MCF 10A (cell line): ENCODE measurements around the gene BNIP5. TPM values are rescaled to one million over a fixed set of nuclear protein-coding genes. Genes with fewer than 3 reads are reported as not detected.

Experiments
- BruUV-seq: library from RNA; stranded (reverse); fragments of 400-500 nt; replicated peaks from 2 replicates; lab custom pipeline; 2021; lab: Mats Ljungman, UMichigan
- CTCF ChIA-PET: fragments of 300-600 bp; sonication (Branson Sonifier 250); formaldehyde crosslinking; extraction: SDS; loops from one replicate; lab custom pipeline; 2021; ENCODE audit warnings: antibody characterized with exemption, inconsistent platforms; lab: Yijun Ruan, JAX
- POLR2A ChIA-PET: fragments of 300-600, 350-650 bp; sonication (Branson Sonifier 250); formaldehyde crosslinking; extraction: SDS; loops from one replicate; lab custom pipeline; 2020; ENCODE audit warnings: antibody characterized with exemption, inconsistent platforms; lab: Yijun Ruan, JAX
- DNase-seq: peaks from one replicate; pipeline ENCODE4 v3.0.0-alpha.2; 2018; ENCODE audit not compliant: unreplicated experiment
- H3K27ac Mint-ChIP-seq: one replicate; pipeline ENCODE4 v1.8.0; 2022; ENCODE audit warnings: mild to moderate bottlenecking, low read depth, mixed read lengths; ENCODE audit not compliant: unreplicated experiment
- H3K27me3 Mint-ChIP-seq: one replicate; pipeline ENCODE4 v1.8.0; 2022; ENCODE audit warnings: mixed read lengths; ENCODE audit not compliant: insufficient read depth, unreplicated experiment
- H3K36me3 Mint-ChIP-seq: one replicate; pipeline ENCODE4 v1.8.0; 2022; ENCODE audit warnings: mild to moderate bottlenecking, moderate library complexity, mixed read lengths; ENCODE audit not compliant: insufficient read depth, unreplicated experiment
- H3K4me1 Mint-ChIP-seq: one replicate; pipeline ENCODE4 v1.8.0; 2022; ENCODE audit warnings: mixed read lengths; ENCODE audit not compliant: insufficient read depth, unreplicated experiment
- H3K4me3 Mint-ChIP-seq: one replicate; pipeline ENCODE4 v1.8.0; 2022; ENCODE audit warnings: mild to moderate bottlenecking, moderate library complexity, mixed read lengths; ENCODE audit not compliant: unreplicated experiment
- H3K9me3 Mint-ChIP-seq: one replicate; pipeline ENCODE4 v1.8.0; 2022; ENCODE audit warnings: mixed read lengths; ENCODE audit not compliant: unreplicated experiment
- intact Hi-C: fragments of 100-400 bp; cut with micrococcal nuclease; formaldehyde crosslinking; loops from 2 replicates; pipeline ENCODE4 v1.14.1; 2022
- total RNA-seq: library from RNA; stranded (reverse); gene quantifications from 2 replicates; pipeline ENCODE4 v1.2.3, GENCODE V29; 2022
- TF ChIP-seq, protein P1 (sequence below): fragments of 200-600 bp; IDR thresholded peaks from one replicate; pipeline ENCODE4 v1.8.0; 2022; ENCODE audit warnings: antibody characterized with exemption, mild to moderate bottlenecking; ENCODE audit not compliant: unreplicated experiment

BNIP5 gene
- total RNA-seq, 1 experiment from 2014 or later, result not detected

DNA sequence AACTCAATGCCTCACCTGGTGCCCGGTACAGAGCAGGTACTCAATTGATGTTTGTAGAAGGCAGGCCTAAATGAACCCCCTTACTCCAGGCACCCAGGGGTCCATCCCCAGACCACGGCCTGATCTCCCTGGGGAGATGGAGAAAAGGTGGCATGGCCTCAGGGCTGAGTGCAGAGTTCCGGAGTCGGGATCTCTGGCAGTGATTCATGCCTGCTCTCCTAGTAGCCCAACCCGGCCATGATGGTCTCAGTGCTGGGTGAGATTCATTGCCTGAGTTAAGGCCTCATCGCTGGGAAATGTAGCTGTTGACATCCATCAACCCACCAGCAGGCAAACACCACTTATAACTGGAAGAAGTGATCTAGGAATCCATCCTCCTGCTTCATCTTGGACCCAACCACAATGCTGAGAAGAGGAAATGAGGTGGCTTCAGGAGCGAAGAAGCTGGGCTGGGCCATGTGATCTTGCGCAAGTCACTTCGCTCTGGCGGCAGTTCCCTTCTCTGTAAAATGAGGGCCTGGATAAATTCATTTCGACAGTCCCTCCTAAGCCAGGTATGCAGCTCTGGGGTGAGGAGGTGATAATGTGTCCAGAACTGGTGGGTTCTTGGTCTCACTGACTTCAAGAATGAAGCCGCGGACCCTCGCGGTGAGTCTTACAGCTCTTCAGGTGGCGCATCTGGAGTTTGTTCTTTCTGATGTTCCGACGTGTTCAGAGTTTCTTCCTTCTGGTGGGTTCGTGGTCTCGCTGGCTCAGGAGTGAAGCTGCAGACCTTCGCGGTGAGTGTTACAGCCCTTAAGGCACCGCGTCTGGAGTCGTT is 26.1 kb upstream of the BNIP5 start:
- no peaks in the 10 kb centered on the region for H3K9me3 Mint-ChIP-seq
- intact Hi-C loops, result no loop called here
- TF ChIP-seq, protein P1, sequence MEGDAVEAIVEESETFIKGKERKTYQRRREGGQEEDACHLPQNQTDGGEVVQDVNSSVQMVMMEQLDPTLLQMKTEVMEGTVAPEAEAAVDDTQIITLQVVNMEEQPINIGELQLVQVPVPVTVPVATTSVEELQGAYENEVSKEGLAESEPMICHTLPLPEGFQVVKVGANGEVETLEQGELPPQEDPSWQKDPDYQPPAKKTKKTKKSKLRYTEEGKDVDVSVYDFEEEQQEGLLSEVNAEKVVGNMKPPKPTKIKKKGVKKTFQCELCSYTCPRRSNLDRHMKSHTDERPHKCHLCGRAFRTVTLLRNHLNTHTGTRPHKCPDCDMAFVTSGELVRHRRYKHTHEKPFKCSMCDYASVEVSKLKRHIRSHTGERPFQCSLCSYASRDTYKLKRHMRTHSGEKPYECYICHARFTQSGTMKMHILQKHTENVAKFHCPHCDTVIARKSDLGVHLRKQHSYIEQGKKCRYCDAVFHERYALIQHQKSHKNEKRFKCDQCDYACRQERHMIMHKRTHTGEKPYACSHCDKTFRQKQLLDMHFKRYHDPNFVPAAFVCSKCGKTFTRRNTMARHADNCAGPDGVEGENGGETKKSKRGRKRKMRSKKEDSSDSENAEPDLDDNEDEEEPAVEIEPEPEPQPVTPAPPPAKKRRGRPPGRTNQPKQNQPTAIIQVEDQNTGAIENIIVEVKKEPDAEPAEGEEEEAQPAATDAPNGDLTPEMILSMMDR, result no peak
- no peak for DNase-seq
- no peak overlapping the region for H3K4me3 Mint-ChIP-seq
- no peaks in the 10 kb centered on the region for H3K36me3 Mint-ChIP-seq
- H3K27ac Mint-ChIP-seq, result no peak overlapping the region
- no TSS peak for BruUV-seq
- no peaks in the 10 kb centered on the region for H3K4me1 Mint-ChIP-seq
- POLR2A ChIA-PET, result interaction anchor here (0.6 to 0.7 kb wide), 2 partner anchors 35 to 149 kb away, joined by 3 to 4 read pairs; no protein-coding TSS in a partner anchor
- H3K27me3 Mint-ChIP-seq, result no peaks in the 10 kb centered on the region
- CTCF ChIA-PET, result interaction anchor here (0.6 to 2.4 kb wide), 6 partner anchors 11 to 841 kb away, joined by 3 to 7 read pairs (median 4); no protein-coding TSS in a partner anchor

DNA sequence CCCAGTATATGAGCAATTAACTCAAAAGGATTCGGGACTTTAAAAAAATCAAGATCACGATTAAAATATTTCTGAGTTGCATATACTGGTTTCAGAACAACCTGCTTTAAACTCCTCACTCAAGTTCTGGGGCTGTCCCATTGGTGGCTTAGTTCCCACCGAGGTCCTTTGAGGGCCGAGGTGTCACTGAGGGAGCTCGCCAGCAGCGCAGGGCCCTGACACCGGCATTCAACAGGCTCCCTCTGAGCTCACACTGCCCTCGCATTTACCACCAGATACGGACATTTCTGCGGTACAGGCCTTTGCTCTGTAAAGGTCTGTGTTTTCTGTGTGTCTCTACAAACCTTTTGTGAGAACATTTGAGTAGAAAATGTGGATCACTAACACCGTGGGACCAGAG is 24.4 kb upstream of the BNIP5 start:
- no peak overlapping the region for H3K27ac Mint-ChIP-seq
- intact Hi-C loops, result loop anchor here (2.0 kb wide), 1 partner anchor 334 kb away; the partner anchor contains the start of gene MAPK14
- CTCF ChIA-PET, result interaction anchor here (0.6 to 3.9 kb wide), 18 partner anchors 8 to 561 kb away, joined by 3 to 29 read pairs (median 4); partner anchors contain the start of gene MAPK14

DNA sequence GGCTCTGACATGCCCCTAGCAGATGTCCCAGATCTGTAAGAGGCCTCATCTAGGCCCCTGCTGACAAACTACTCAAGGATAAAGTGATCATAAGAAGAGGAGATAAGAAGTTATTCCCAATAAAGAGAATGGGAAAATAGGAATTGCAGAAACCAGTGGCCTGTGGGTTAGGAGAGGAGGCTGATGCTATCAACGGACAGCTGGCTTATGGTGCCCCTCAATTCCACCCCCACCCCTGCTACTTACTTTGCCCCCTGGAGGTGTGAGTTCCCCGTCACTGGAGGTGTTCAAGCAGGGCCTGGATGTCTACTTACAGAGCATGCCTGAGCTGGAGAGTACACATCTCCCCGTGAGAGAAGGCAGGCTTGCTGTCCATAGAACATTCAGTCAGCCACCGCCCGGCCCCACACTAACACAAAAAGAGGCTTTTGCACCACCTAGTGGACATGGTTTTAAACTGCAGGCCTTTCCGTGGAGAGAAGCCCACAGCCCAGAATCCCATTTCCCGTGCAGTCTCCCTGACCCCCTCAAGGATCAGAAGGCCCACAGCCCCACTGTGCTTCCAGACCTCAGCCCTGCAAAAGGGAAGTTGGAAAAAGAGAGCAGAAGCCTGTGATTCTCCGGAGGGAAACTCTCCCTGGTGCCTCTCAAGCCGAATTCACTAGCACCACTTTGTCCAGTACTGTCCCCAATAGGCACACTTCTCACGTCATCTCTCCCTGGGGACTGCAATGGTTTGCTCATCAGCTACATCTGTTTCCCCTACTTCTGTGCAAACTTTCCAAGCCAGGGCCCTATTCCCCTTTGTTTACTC is 23.8 kb upstream of the BNIP5 start:
- ChIA-PET POLR2A (interaction anchor here (0.8 to 1.1 kb wide), 2 partner anchors 11 to 20 kb away, joined by 3 read pairs; no protein-coding TSS in a partner anchor), CTCF (interaction anchor here (0.5 to 3.9 kb wide), 36 partner anchors 8 to 597 kb away, joined by 3 to 29 read pairs (median 3); partner anchors contain the start of gene MAPK14)
- H3K27ac Mint-ChIP-seq, result no peak overlapping the region
- intact Hi-C loops, result loop anchor here (1.0 to 2.0 kb wide), 3 partner anchors 58 to 334 kb away; partner anchors contain the start of gene MAPK14
- BruUV-seq, result no TSS peak
- no peaks in the 10 kb centered on the region for H3K9me3 Mint-ChIP-seq
- peak; percentile 84 for DNase-seq
- no peak overlapping the region for H3K4me3 Mint-ChIP-seq
- H3K36me3 Mint-ChIP-seq, result no peaks in the 10 kb centered on the region
- no peaks in the 10 kb centered on the region for H3K4me1 Mint-ChIP-seq
- TF ChIP-seq, protein P1, result peak; percentile 86
- no peaks in the 10 kb centered on the region for H3K27me3 Mint-ChIP-seq

More for the DNA sequence above, 24.4 kb upstream of the BNIP5 start:
- no peaks in the 10 kb centered on the region for H3K9me3 Mint-ChIP-seq
- H3K27me3 Mint-ChIP-seq, result no peaks in the 10 kb centered on the region
- POLR2A ChIA-PET, result interaction anchor here (0.8 kb wide), 1 partner anchor 20 kb away, joined by 3 read pairs; no protein-coding TSS in a partner anchor
- no TSS peak for BruUV-seq
- H3K36me3 Mint-ChIP-seq, result no peaks in the 10 kb centered on the region
- no peak overlapping the region for H3K4me3 Mint-ChIP-seq
- no peak for DNase-seq
- TF ChIP-seq, protein P1, result no peak
- H3K4me1 Mint-ChIP-seq, result no peaks in the 10 kb centered on the region
